Endothelial cell of umbilical vein (primary cell): ENCODE measurements around the gene CATSPERD. TPM values are rescaled to one million over a fixed set of nuclear protein-coding genes. Genes with fewer than 3 reads are reported as not detected.

Experiments
- BruUV-seq: library from RNA; stranded (reverse); fragments of 400-500 nt; replicated peaks from 2 replicates; lab custom pipeline; 2021; lab: Mats Ljungman, UMichigan
- CTCF ChIA-PET: fragments of 300-600, 350-600 bp; sonication (Branson Sonifier 250); formaldehyde crosslinking; loops from one replicate; lab custom pipeline; 2021; ENCODE audit warnings: antibody characterized with exemption, inconsistent platforms; lab: Charles Lee
- POLR2A ChIA-PET: fragments of 300-600, 350-600 bp; sonication (Branson Sonifier 250); formaldehyde crosslinking; loops from one replicate; lab custom pipeline; 2021; ENCODE audit warnings: antibody characterized with exemption, inconsistent platforms; lab: Charles Lee
- DNase-seq: peaks from one replicate; pipeline ENCODE4 v3.0.0-alpha.2; 2011; ENCODE audit warnings: low read depth, low spot score
- FAIRE-seq: peaks from 2 replicates; lab custom pipeline; 2011; peaks lifted over from hg19 to GRCh38; lab: Jason Lieb, UNC
- H2AFZ ChIP-seq: 2 replicates; pipeline ENCODE4 v1.6.0; 2012; ENCODE audit warnings: low read depth, low read length, control low read depth, inconsistent platforms
- H3K27ac ChIP-seq: 2 replicates; pipeline ENCODE4 v1.5.1; 2011; ENCODE audit warnings: low read depth, mild to moderate bottlenecking, control low read depth, low read length, moderate library complexity; ENCODE audit not compliant: insufficient read depth
- H3K27me3 ChIP-seq, 2 experiments: 2 replicates each; pipeline versions ENCODE4 v1.6.0 to v1.6.1; 2011; ENCODE audit warnings: low read length in 2 of 2, mixed read lengths in 1 of 2; ENCODE audit not compliant: control insufficient read depth in 2 of 2, insufficient read depth in 2 of 2
- H3K36me3 ChIP-seq, 2 experiments: 2 replicates in 1 of 2; 3 replicates in 1 of 2; pipeline ENCODE4 v1.5.1; 2011; ENCODE audit warnings: low read length in 2 of 2, mild to moderate bottlenecking in 1 of 2, moderate library complexity in 1 of 2; ENCODE audit not compliant: control insufficient read depth in 2 of 2, insufficient read depth in 2 of 2; ENCODE audit errors: extremely low read depth in 1 of 2
- H3K4me1 ChIP-seq: 3 replicates; pipeline ENCODE4 v1.5.1; 2011; ENCODE audit warnings: mild to moderate bottlenecking, low read length; ENCODE audit not compliant: control insufficient read depth, insufficient read depth; ENCODE audit errors: extremely low read depth
- H3K4me2 ChIP-seq: 2 replicates; pipeline ENCODE4 v1.6.1; 2011; ENCODE audit warnings: low read length, control low read depth, mixed read lengths; ENCODE audit not compliant: insufficient read depth
- H3K4me3 ChIP-seq, 3 experiments: fragments of 200-600 bp in 1 of 3; sonication (generic), shearing (Covaris generic) in 1 of 3; replicated peaks in 1 of 3; 2 replicates each; pipeline ENCODE4 v1.5.1; 2011 to 2016; ENCODE audit warnings: control low read depth in 3 of 3, low read length in 3 of 3, mild to moderate bottlenecking in 2 of 3, inconsistent platforms in 1 of 3, low read depth in 1 of 3, moderate library complexity in 1 of 3; ENCODE audit not compliant: insufficient read depth in 1 of 3
- H3K79me2 ChIP-seq: 2 replicates; pipeline ENCODE4 v1.6.0; 2012; ENCODE audit warnings: low read length, inconsistent platforms; ENCODE audit not compliant: control insufficient read depth, insufficient read depth
- H3K9ac ChIP-seq: replicated peaks from 2 replicates; pipeline ENCODE3; 2011; ENCODE audit warnings: low read length, control low read depth; ENCODE audit not compliant: insufficient read depth; ENCODE audit errors: extremely low read depth
- H3K9me1 ChIP-seq: replicated peaks from 3 replicates; pipeline ENCODE4 v1.6.0; 2011; ENCODE audit warnings: mild to moderate bottlenecking, low read length; ENCODE audit not compliant: control insufficient read depth, insufficient read depth; ENCODE audit errors: extremely low read depth
- H3K9me3 ChIP-seq: replicated peaks from 2 replicates; pipeline ENCODE4 v1.5.1; 2012; ENCODE audit warnings: low read length, inconsistent platforms; ENCODE audit not compliant: control insufficient read depth, insufficient read depth
- H4K20me1 ChIP-seq: replicated peaks from 2 replicates; pipeline ENCODE3; 2011; ENCODE audit warnings: mild to moderate bottlenecking, low read length; ENCODE audit not compliant: control insufficient read depth, insufficient read depth; ENCODE audit errors: extremely low read depth
- CTCF ChIP-seq, 2 donors: IDR thresholded peaks; 1 replicate in 1 of 2; 2 replicates in 1 of 2; pipeline ENCODE4 v1.5.1; 2011; ENCODE audit warnings: low read length in 2 of 2, mild to moderate bottlenecking in 2 of 2, moderate library complexity in 2 of 2, control low read depth in 1 of 2, inconsistent platforms in 1 of 2, low read depth in 1 of 2; ENCODE audit not compliant: insufficient read depth in 1 of 2; ENCODE audit errors: extremely low read depth in 1 of 2
- EZH2 ChIP-seq: IDR thresholded peaks from 2 replicates; pipeline ENCODE4 v1.6.1; 2012; ENCODE audit warnings: borderline replicate concordance, low read depth, mild to moderate bottlenecking, moderate library complexity, low read length, inconsistent platforms; ENCODE audit not compliant: severe bottlenecking
- FOS ChIP-seq: IDR thresholded peaks from 2 replicates; pipeline ENCODE4 v1.6.1; 2011; ENCODE audit warnings: mild to moderate bottlenecking, low read length, moderate library complexity, borderline replicate concordance; ENCODE audit not compliant: insufficient read depth
- GATA2 ChIP-seq: IDR thresholded peaks from 2 replicates; pipeline ENCODE4 v1.7.0; 2011; ENCODE audit warnings: low read depth, mild to moderate bottlenecking, moderate library complexity, mixed read lengths, low read length; ENCODE audit not compliant: insufficient read length, insufficient read depth
- JUN ChIP-seq: IDR thresholded peaks from 2 replicates; pipeline ENCODE4 v1.6.1; 2011; ENCODE audit warnings: borderline replicate concordance, low read depth; ENCODE audit not compliant: insufficient read length, insufficient read depth
- MAX ChIP-seq: IDR thresholded peaks from 2 replicates; pipeline ENCODE4 v1.6.1; 2011; ENCODE audit not compliant: insufficient read depth, insufficient read length
- MYC ChIP-seq: IDR thresholded peaks from one replicate; pipeline ENCODE4 v1.6.1; 2011; ENCODE audit warnings: mild to moderate bottlenecking, low read depth, low read length
- POLR2A ChIP-seq: IDR thresholded peaks from 2 replicates; pipeline ENCODE4 v1.6.1; 2012; ENCODE audit warnings: low read depth, mild to moderate bottlenecking, control low read depth, low read length
- POLR2AphosphoS5 ChIP-seq: IDR thresholded peaks from 2 replicates; pipeline ENCODE4 v1.6.1; 2012; ENCODE audit warnings: low read depth, mild to moderate bottlenecking, control low read depth, low read length, moderate library complexity; ENCODE audit not compliant: insufficient read depth
- dilution Hi-C: fragments of 300-500 bp; cut with MboI; formaldehyde crosslinking; loops from one replicate; pipeline ENCODE4 v1.15.0; 2019; ENCODE audit warnings: low sequenced_read_pairs; ENCODE audit not compliant: extremely low pct_ligation_motif_present
- intact Hi-C: fragments of 100-400 bp; cut with micrococcal nuclease; formaldehyde crosslinking; loops from one replicate; pipeline ENCODE4 v1.10.0; 2022
- polyA plus RNA-seq, 4 experiments: library from polyadenylated mRNA; depleted of rRNA in 3 of 4; stranded (reverse) in 3 of 4; unstranded in 1 of 4; fragments of >200 nt; gene quantifications; 2 replicates each; pipeline versions ENCODE4 v1.2.1 to v1.2.3, GENCODE V29; 2011 to 2012; ENCODE audit warnings: missing spikeins in 1 of 4
- total RNA-seq: library from RNA; stranded (reverse); gene quantifications from 2 replicates; pipeline ENCODE4 v1.2.3, GENCODE V29; 2021

Gene CATSPERD
- total and polyA plus RNA-seq, 2 donors (not counting 3 experiments of a cell fraction or from before 2014, with no cell fraction given) = not detected

GRCh38 chr19:5772416-5772815 lies 52.0 kb downstream of the CATSPERD start:
- no peaks in the 10 kb centered on the region for H3K79me2 ChIP-seq
- H2AFZ ChIP-seq = no peak overlapping the region
- H3K4me3 ChIP-seq = no peak overlapping the region
- H3K4me1 ChIP-seq = no peaks in the 10 kb centered on the region
- ChIA-PET CTCF (no interaction called here), POLR2A (no interaction called here)
- no peak for DNase-seq
- H3K4me2 ChIP-seq = no peak overlapping the region
- no peaks in the 10 kb centered on the region for H4K20me1 ChIP-seq
- TF ChIP-seq CTCF (IDR thresholded peaks at IDR 0.05; ENCODE audit: extremely low read depth in 1 of 2, insufficient read depth in 1 of 2, low read depth in 1 of 2, low read length in 2 of 2) = no peak
- TF ChIP-seq POLR2AphosphoS5 = no peak
- TF ChIP-seq MAX = no peak
- TF ChIP-seq FOS = no peak
- TF ChIP-seq JUN = no peak
- no peak for TF ChIP-seq POLR2A
- TF ChIP-seq EZH2 = no peak
- TF ChIP-seq GATA2 = no peak
- TF ChIP-seq MYC = no peak
- no peaks in the 10 kb centered on the region for H3K9me3 ChIP-seq
- no peaks in the 10 kb centered on the region for H3K27me3 ChIP-seq
- BruUV-seq = no TSS peak
- FAIRE-seq = no peak
- intact Hi-C loops = no loop called here
- H3K9me1 ChIP-seq = no peaks in the 10 kb centered on the region
- no peak overlapping the region for H3K9ac ChIP-seq
- no peaks in the 10 kb centered on the region for H3K36me3 ChIP-seq
- dilution Hi-C loops = no loop called here
- no peak overlapping the region for H3K27ac ChIP-seq
